HepG2 (cell line): ENCODE measurements around the gene AGTRAP. TPM values are rescaled to one million over a fixed set of nuclear protein-coding genes. Genes with fewer than 3 reads are reported as not detected.

ENCODE experiments used
- ATAC-seq: fragments of 200-7000 bp; cut with Tn5 transposase; 3 replicates; pipeline ENCODE4 v1.9.1; 2020; ENCODE audit warnings: mild to moderate bottlenecking, moderate library complexity
- BruUV-seq: library from RNA; stranded (reverse); fragments of 400-500 nt; replicated peaks from 2 replicates; lab custom pipeline; 2021; lab: Mats Ljungman, UMichigan
- CTCF ChIA-PET: fragments of 300-600 bp; formaldehyde crosslinking; extraction: SDS; loops from one replicate; lab custom pipeline; 2021; ENCODE audit warnings: low total read pairs, inconsistent platforms, low intra/inter-chr PET ratio; lab: Yijun Ruan, JAX
- POLR2A ChIA-PET: fragments of 350-600 bp; sonication (Branson Sonifier 250); formaldehyde crosslinking; loops from one replicate; lab custom pipeline; 2020; ENCODE audit warnings: antibody characterized with exemption, inconsistent platforms; lab: Yijun Ruan, JAX
- DNase-seq: peaks from one replicate; pipeline ENCODE4 v3.0.0-alpha.2; 2015; ENCODE audit warnings: low spot score
- FAIRE-seq: peaks from 3 replicates; lab custom pipeline; 2011; peaks lifted over from hg19 to GRCh38; lab: Jason Lieb, UNC
- H2AFZ ChIP-seq: one replicate; pipeline ENCODE4 v1.6.1; 2011; ENCODE audit warnings: low read length, inconsistent platforms
- H3K27ac ChIP-seq: fragments of 300-600 bp; 3 replicates; pipeline ENCODE4 v1.8.0; 2011; ENCODE audit warnings: mixed run types, mild to moderate bottlenecking, mixed read lengths, low read length, inconsistent platforms; ENCODE audit not compliant: insufficient read depth; ENCODE audit errors: extremely low read length
- H3K27me3 ChIP-seq, 2 experiments: fragments of 200-600 bp in 1 of 2; 2 replicates in 1 of 2; 3 replicates in 1 of 2; pipeline versions ENCODE4 v1.6.0 to v1.8.0; 2011; ENCODE audit warnings: low read length in 2 of 2, mild to moderate bottlenecking in 2 of 2, moderate library complexity in 2 of 2, inconsistent platforms in 1 of 2; ENCODE audit not compliant: insufficient read depth in 2 of 2, control insufficient read depth in 1 of 2
- H3K36me3 ChIP-seq, 2 experiments: fragments of 200-600 bp in 1 of 2; replicated peaks in 1 of 2; 2 replicates in 1 of 2; 3 replicates in 1 of 2; pipeline versions ENCODE4 v1.5.1 to v1.8.0; 2011; ENCODE audit warnings: low read length in 2 of 2, inconsistent platforms in 1 of 2; ENCODE audit not compliant: insufficient read depth in 2 of 2, control insufficient read depth in 1 of 2
- H3K4me1 ChIP-seq: 2 replicates; pipeline ENCODE4 v1.5.1; 2012; ENCODE audit warnings: low read length, inconsistent platforms; ENCODE audit not compliant: insufficient read depth
- H3K4me2 ChIP-seq: 2 replicates; pipeline ENCODE4 v1.6.0; 2011; ENCODE audit warnings: low read depth, low read length, inconsistent platforms
- H3K4me3 ChIP-seq, 3 experiments: fragments of 200-600 bp in 1 of 3; sonication (generic), shearing (Covaris generic) in 1 of 3; replicated peaks in 1 of 3; 2 replicates each; pipeline ENCODE4 v1.5.1; 2011 to 2016; ENCODE audit warnings: low read length in 3 of 3, inconsistent platforms in 2 of 3, low read depth in 2 of 3, mild to moderate bottlenecking in 2 of 3, control low read depth in 1 of 3, mixed read lengths in 1 of 3; ENCODE audit not compliant: insufficient read depth in 1 of 3
- H3K79me2 ChIP-seq: one replicate; pipeline ENCODE4 v1.6.1; 2011; ENCODE audit warnings: low read length, inconsistent platforms; ENCODE audit not compliant: insufficient read depth
- H3K9ac ChIP-seq: 2 replicates; pipeline ENCODE4 v1.6.0; 2011; ENCODE audit warnings: mild to moderate bottlenecking, low read depth, low read length, inconsistent platforms; ENCODE audit not compliant: insufficient read depth
- H3K9me3 ChIP-seq: 2 replicates; pipeline ENCODE4 v1.5.1; 2012; ENCODE audit warnings: mild to moderate bottlenecking, low read length
- H4K20me1 ChIP-seq: 2 replicates; pipeline ENCODE4 v1.6.0; 2011; ENCODE audit warnings: inconsistent platforms, mild to moderate bottlenecking, low read length, moderate library complexity; ENCODE audit not compliant: insufficient read depth
- ATM ChIP-seq: fragments of 450-650 bp; IDR thresholded peaks from 2 replicates; pipeline ENCODE4 v1.7.1; 2017; ENCODE audit warnings: mild to moderate bottlenecking, borderline replicate concordance
- ETS1 ChIP-seq: sonication (generic); formaldehyde crosslinking; IDR thresholded peaks from 2 replicates; pipeline ENCODE4 v1.4.0; 2020; ENCODE audit warnings: missing genetic modification reagents
- GFI1 ChIP-seq: sonication (generic); formaldehyde crosslinking; IDR thresholded peaks from 2 replicates; pipeline ENCODE4 v1.5.0; 2020; ENCODE audit warnings: missing genetic modification reagents, mild to moderate bottlenecking, borderline replicate concordance
- HMG20A ChIP-seq: IDR thresholded peaks from 2 replicates; pipeline ENCODE4 v1.6.1; 2016; ENCODE audit warnings: borderline replicate concordance
- MAFG ChIP-seq: sonication (generic); formaldehyde crosslinking; IDR thresholded peaks from 2 replicates; pipeline ENCODE4 v1.5.1; 2020; ENCODE audit warnings: mild to moderate bottlenecking, missing genetic modification reagents
- MTERF4 ChIP-seq: sonication (generic); formaldehyde crosslinking; IDR thresholded peaks from 2 replicates; pipeline ENCODE4 v1.8.0; 2023; ENCODE audit warnings: mild to moderate bottlenecking, missing genetic modification reagents
- MZF1 ChIP-seq: sonication (generic); formaldehyde crosslinking; IDR thresholded peaks from 2 replicates; pipeline ENCODE4 v1.8.1; 2023; ENCODE audit warnings: mild to moderate bottlenecking, missing genetic modification reagents, borderline replicate concordance
- PLRG1 ChIP-seq: fragments of 450-650 bp; conservative IDR thresholded peaks from 2 replicates; pipeline ENCODE4 v1.6.1; 2016
- RNF2 ChIP-seq: fragments of 450-650 bp; conservative IDR thresholded peaks from 2 replicates; pipeline ENCODE4 v1.6.1; 2016; ENCODE audit warnings: low read depth
- XBP1 ChIP-seq: sonication (generic); formaldehyde crosslinking; IDR thresholded peaks from 2 replicates; pipeline ENCODE4 v1.5.0; 2020; ENCODE audit warnings: missing genetic modification reagents
- ZFP82 ChIP-seq: sonication (generic); formaldehyde crosslinking; IDR thresholded peaks from 2 replicates; pipeline ENCODE4 v1.5.1; 2020; ENCODE audit warnings: mild to moderate bottlenecking, missing genetic modification reagents, borderline replicate concordance
- ZNF549 ChIP-seq: sonication (generic); formaldehyde crosslinking; IDR thresholded peaks from 2 replicates; pipeline ENCODE4 v1.5.0; 2020; ENCODE audit warnings: missing genetic modification reagents
- ZNF556 ChIP-seq: sonication (generic); formaldehyde crosslinking; IDR thresholded peaks from 2 replicates; pipeline ENCODE4 v1.4.0; 2020; ENCODE audit warnings: mild to moderate bottlenecking, missing genetic modification reagents, borderline replicate concordance
- ZNF670 ChIP-seq: sonication (generic); formaldehyde crosslinking; IDR thresholded peaks from 2 replicates; pipeline ENCODE4 v1.8.0; 2022; ENCODE audit warnings: mild to moderate bottlenecking, missing genetic modification reagents, borderline replicate concordance
- ZNF891 ChIP-seq: sonication (generic); formaldehyde crosslinking; IDR thresholded peaks from 2 replicates; pipeline ENCODE4 v1.5.0; 2020; ENCODE audit warnings: mild to moderate bottlenecking, missing genetic modification reagents
- WGBS: methylation state at CpG from one replicate; pipeline ENCODE4 v1.1.6; 2017; ENCODE audit warnings: low lambda C conversion rate; 5-methylcytosine and 5-hydroxymethylcytosine counted together
- in situ Hi-C: cut with HindIII; loops from 2 replicates; pipeline ENCODE4 v1.10.0; 2017; ENCODE audit warnings: low pct_unique_long_range_greater_than_20kb; ENCODE audit not compliant: extremely low pct_ligation_motif_present
- intact Hi-C: fragments of 100-400 bp; cut with micrococcal nuclease; formaldehyde crosslinking; loops from one replicate; pipeline ENCODE4 v1.10.0; 2022; ENCODE audit not compliant: unreplicated experiment
- polyA plus RNA-seq, 8 experiments: library from polyadenylated mRNA; depleted of rRNA in 3 of 8; stranded (reverse) in 7 of 8; unstranded in 1 of 8; fragments of >200 nt; fragmentation: Illumina TruSeq in 4 of 8; extraction: Trizol in 4 of 8; gene quantifications; 2 replicates each; pipeline versions ENCODE4 v1.2.1 to v1.2.3, GENCODE V29; 2011 to 2016; ENCODE audit warnings: low read depth in 4 of 8, missing spikeins in 1 of 8, mixed read lengths in 1 of 8; ENCODE audit not compliant: insufficient read depth in 1 of 8
- total RNA-seq, 5 experiments: library from RNA; depleted of rRNA; stranded (reverse); fragments of >200 nt; fragmentation: Illumina TruSeq; extraction: Trizol; gene quantifications; 2 replicates each; pipeline ENCODE4 v1.2.3, GENCODE V29; 2016; ENCODE audit warnings: low read depth in 1 of 5
- TF ChIP-seq, protein P1 (sequence below), 2 experiments: IDR thresholded peaks; 2 replicates each; pipeline ENCODE4 v1.6.1; 2011 to 2012; ENCODE audit warnings: low read length in 2 of 2, borderline replicate concordance in 1 of 2, low read depth in 1 of 2, mild to moderate bottlenecking in 1 of 2, moderate library complexity in 1 of 2
- TF ChIP-seq, protein P2 (sequence below): sonication (generic); formaldehyde crosslinking; IDR thresholded peaks from 2 replicates; pipeline ENCODE4 v1.5.0; 2020; ENCODE audit warnings: missing genetic modification reagents, mild to moderate bottlenecking, borderline replicate concordance
- TF ChIP-seq, protein P3 (sequence below): fragments of 450-650 bp; IDR thresholded peaks from 2 replicates; pipeline ENCODE4 v1.6.1; 2016

Gene AGTRAP
- total and polyA plus RNA-seq, 2 of the 13 experiments (the other 11 are each of a cell fraction or from before 2014, with no cell fraction given): 28.3 to 32.0 TPM

DNA sequence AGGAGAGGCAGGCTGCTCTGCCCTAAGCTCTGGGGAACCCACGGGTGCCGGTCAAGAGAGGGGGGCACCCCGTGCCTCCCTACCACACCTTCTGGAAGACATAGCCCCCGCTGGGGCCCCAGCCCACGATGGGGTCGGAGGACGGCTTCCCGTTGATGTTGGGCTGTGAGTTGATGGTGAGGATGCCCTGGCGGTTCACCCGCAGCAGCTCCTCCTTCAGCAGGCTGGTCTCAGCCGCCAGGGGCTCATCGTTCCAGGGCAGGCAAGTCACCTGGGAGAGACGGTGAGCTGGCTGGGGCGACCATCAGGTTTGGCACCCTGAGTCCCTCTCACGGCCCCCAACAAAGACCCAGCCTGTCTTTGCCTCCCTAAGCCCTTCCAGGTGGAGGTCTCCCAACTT lies 57.9 kb downstream of the AGTRAP start:
- no TSS peak for BruUV-seq
- DNase-seq (no peak), ATAC-seq (no peak), FAIRE-seq (no peak)
- no peaks in the 10 kb centered on the region for H3K4me1 ChIP-seq
- H3K36me3 ChIP-seq: 0 out of 5 replicates have a peak, but pooled peaks cover 4 to 6% of the 10 kb centered on the region in 2 experiments
- intact Hi-C loops: no loop called here
- H3K27ac ChIP-seq: no peak overlapping the region
- H3K4me2 ChIP-seq: no peak overlapping the region
- ChIA-PET CTCF (no interaction called here), POLR2A (interaction anchor here (0.8 to 1.9 kb wide), 3 partner anchors 9 to 59 kb away, joined by 3 to 6 read pairs (median 3); partner anchors contain the start of genes CLCN6 and MTHFR)
- 92% methylated on average over 13 of the region's 15 CpGs for WGBS
- no peaks in the 10 kb centered on the region for H3K27me3 ChIP-seq
- H3K9ac ChIP-seq: no peak overlapping the region
- H2AFZ ChIP-seq: no peak overlapping the region
- H3K4me3 ChIP-seq: no peak overlapping the region
- in situ Hi-C loops: no loop called here
- H3K9me3 ChIP-seq: no peaks in the 10 kb centered on the region
- H3K79me2 ChIP-seq: no peaks in the 10 kb centered on the region
- no peaks in the 10 kb centered on the region for H4K20me1 ChIP-seq
- no peak for TF ChIP-seq ZNF549 (CRISPR knock-in tag)
- TF ChIP-seq MAFG (CRISPR knock-in tag): no peak
- TF ChIP-seq, protein P1, sequence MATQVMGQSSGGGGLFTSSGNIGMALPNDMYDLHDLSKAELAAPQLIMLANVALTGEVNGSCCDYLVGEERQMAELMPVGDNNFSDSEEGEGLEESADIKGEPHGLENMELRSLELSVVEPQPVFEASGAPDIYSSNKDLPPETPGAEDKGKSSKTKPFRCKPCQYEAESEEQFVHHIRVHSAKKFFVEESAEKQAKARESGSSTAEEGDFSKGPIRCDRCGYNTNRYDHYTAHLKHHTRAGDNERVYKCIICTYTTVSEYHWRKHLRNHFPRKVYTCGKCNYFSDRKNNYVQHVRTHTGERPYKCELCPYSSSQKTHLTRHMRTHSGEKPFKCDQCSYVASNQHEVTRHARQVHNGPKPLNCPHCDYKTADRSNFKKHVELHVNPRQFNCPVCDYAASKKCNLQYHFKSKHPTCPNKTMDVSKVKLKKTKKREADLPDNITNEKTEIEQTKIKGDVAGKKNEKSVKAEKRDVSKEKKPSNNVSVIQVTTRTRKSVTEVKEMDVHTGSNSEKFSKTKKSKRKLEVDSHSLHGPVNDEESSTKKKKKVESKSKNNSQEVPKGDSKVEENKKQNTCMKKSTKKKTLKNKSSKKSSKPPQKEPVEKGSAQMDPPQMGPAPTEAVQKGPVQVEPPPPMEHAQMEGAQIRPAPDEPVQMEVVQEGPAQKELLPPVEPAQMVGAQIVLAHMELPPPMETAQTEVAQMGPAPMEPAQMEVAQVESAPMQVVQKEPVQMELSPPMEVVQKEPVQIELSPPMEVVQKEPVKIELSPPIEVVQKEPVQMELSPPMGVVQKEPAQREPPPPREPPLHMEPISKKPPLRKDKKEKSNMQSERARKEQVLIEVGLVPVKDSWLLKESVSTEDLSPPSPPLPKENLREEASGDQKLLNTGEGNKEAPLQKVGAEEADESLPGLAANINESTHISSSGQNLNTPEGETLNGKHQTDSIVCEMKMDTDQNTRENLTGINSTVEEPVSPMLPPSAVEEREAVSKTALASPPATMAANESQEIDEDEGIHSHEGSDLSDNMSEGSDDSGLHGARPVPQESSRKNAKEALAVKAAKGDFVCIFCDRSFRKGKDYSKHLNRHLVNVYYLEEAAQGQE (IDR thresholded peaks at IDR 0.05; ENCODE audit: borderline replicate concordance in 1 of 2, low read depth in 1 of 2, low read length in 2 of 2): no peak
- TF ChIP-seq RNF2: no peak
- TF ChIP-seq, protein P2, sequence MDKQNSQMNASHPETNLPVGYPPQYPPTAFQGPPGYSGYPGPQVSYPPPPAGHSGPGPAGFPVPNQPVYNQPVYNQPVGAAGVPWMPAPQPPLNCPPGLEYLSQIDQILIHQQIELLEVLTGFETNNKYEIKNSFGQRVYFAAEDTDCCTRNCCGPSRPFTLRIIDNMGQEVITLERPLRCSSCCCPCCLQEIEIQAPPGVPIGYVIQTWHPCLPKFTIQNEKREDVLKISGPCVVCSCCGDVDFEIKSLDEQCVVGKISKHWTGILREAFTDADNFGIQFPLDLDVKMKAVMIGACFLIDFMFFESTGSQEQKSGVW (CRISPR knock-in tag): no peak
- no peak for TF ChIP-seq ZFP82
- no peak for TF ChIP-seq ZNF670 (CRISPR knock-in tag)
- TF ChIP-seq PLRG1: no peak
- no peak for TF ChIP-seq XBP1 (CRISPR knock-in tag)
- TF ChIP-seq, protein P3, sequence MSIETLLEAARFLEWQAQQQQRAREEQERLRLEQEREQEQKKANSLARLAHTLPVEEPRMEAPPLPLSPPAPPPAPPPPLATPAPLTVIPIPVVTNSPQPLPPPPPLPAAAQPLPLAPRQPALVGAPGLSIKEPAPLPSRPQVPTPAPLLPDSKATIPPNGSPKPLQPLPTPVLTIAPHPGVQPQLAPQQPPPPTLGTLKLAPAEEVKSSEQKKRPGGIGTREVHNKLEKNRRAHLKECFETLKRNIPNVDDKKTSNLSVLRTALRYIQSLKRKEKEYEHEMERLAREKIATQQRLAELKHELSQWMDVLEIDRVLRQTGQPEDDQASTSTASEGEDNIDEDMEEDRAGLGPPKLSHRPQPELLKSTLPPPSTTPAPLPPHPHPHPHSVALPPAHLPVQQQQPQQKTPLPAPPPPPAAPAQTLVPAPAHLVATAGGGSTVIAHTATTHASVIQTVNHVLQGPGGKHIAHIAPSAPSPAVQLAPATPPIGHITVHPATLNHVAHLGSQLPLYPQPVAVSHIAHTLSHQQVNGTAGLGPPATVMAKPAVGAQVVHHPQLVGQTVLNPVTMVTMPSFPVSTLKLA: no peak
- TF ChIP-seq HMG20A: no peak
- TF ChIP-seq MTERF4 (CRISPR knock-in tag): no peak
- TF ChIP-seq ZNF891 (CRISPR knock-in tag): no peak
- no peak for TF ChIP-seq ZNF556 (CRISPR knock-in tag)
- TF ChIP-seq GFI1: no peak
- no peak for TF ChIP-seq MZF1 (CRISPR knock-in tag)
- no peak for TF ChIP-seq ATM
- TF ChIP-seq ETS1 (CRISPR knock-in tag): no peak
